ENCODE data around the gene LRP1-AS. TPM values are rescaled to one million over a fixed set of nuclear protein-coding genes. Genes with fewer than 3 reads are reported as not detected.

The LRP1-AS gene
- total and polyA plus RNA-seq, 2 experiments from 2014 or later = 0.59 TPM; not detected in 1

DNA sequence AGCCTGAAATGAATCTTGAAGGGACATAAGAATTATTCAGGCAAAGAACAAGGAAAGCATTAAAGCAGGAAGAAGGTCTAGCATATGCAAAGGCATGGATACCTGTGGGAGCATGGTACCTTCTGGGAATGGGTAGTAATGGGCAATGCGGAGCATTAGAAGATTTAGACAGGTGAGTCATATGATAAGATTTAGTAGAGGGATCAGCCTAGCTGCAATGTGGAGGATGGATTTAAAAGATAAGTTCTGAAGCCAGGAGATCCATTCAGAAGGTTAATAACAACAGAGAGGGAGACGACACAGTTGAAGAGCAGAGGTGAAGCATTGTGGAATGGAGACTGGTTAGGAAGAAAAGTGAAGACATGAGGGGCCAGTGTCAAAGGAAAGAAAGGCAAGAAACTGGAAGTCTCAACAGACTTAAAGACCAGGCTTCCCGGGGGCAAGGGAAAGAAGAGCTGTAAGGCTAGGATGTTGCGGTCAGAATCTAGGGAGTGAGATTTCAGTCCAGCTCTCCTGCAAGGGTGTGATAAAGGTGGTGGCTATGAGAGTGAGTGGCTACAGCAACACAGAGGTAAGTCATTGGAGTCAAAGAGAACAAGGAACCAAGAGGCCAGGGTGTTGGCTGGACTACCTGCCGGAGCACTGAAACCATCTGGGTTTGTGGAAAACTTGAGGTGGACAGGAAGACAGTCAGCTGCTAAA is 30.7 kb downstream of the LRP1-AS start:
- Histone ChIP-seq H3K36me3 (replicated peaks; ENCODE audit: insufficient read depth, low read depth) (no peaks in the 10 kb centered on the region), H3K4me2 (no peak overlapping the region), H3K4me3 (no peak overlapping the region), H3K27me3 (no peaks in the 10 kb centered on the region), H3K4me1 (ENCODE audit: insufficient read depth) (peaks cover 6% of the 10 kb centered on the region), H3K27ac (no peak overlapping the region), H3K79me2 (no peaks in the 10 kb centered on the region), H2AFZ (no peak overlapping the region), H4K20me1 (ENCODE audit: insufficient read depth, poor library complexity, severe bottlenecking) (no peaks in the 10 kb centered on the region), H3K9me3 (ENCODE audit: low read depth) (no peaks in the 10 kb centered on the region), H3K9me2 (replicated peaks; ENCODE audit: insufficient read depth) (no peaks in the 10 kb centered on the region)
- DNase-seq (ENCODE audit: low spot score) = no peak
- 87% methylated on average over 5 of the region's 5 CpGs for WGBS (ENCODE audit: low lambda C conversion rate, missing lambda C conversion rate)
- TF ChIP-seq EZH2 (IDR thresholded peaks at IDR 0.05; ENCODE audit: borderline replicate concordance) (no peak), EZH2phosphoT487 (IDR thresholded peaks at IDR 0.05; ENCODE audit: low read depth, severe bottlenecking, unreplicated experiment) (no peak)
- TF ChIP-seq, protein P1, sequence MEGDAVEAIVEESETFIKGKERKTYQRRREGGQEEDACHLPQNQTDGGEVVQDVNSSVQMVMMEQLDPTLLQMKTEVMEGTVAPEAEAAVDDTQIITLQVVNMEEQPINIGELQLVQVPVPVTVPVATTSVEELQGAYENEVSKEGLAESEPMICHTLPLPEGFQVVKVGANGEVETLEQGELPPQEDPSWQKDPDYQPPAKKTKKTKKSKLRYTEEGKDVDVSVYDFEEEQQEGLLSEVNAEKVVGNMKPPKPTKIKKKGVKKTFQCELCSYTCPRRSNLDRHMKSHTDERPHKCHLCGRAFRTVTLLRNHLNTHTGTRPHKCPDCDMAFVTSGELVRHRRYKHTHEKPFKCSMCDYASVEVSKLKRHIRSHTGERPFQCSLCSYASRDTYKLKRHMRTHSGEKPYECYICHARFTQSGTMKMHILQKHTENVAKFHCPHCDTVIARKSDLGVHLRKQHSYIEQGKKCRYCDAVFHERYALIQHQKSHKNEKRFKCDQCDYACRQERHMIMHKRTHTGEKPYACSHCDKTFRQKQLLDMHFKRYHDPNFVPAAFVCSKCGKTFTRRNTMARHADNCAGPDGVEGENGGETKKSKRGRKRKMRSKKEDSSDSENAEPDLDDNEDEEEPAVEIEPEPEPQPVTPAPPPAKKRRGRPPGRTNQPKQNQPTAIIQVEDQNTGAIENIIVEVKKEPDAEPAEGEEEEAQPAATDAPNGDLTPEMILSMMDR (IDR thresholded peaks at IDR 0.05; ENCODE audit: poor library complexity) = no peak

DNA sequence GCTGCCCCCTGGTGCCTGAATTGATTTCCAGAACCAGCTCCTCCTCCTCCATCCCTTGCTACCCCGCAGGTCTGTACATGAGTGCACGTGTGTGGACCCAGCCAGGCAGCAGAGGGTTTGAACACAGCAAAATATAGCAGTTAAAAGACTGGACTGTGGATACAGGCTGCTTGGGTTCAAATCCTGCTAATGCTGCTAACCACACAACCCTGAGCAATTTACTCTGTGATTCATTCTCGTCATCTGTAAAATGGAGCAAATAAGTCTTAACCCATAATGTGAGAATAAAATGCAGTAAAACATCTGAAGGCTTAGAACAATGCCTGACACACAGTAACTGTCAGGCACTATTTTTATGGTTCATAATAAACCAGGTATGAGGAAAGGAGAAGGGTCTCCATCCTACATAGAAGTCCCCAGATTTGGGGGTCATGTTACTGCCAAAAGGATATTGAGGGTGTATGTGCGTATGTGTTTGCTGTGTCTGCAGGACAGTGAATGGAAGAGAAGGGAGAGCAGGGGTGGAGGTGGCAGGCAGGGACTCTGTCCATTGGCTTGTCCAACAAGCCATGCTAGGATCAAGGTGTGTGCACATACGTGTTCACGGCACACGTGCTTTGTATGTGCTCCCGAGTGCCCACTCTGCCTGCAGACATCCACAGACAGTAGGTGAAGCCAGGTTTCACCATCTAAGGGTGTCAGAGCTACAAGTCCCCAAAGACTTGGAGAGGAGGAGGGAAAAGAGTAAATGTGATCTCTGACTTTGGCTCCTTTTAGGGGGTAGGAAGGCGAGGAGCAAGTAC is 34.7 kb downstream of the LRP1-AS start:
- H3K4me2 ChIP-seq = peak overlapping the region; percentile 93
- peaks cover 25% of the 10 kb centered on the region for H3K79me2 ChIP-seq
- H3K27ac ChIP-seq = peak overlapping the region; percentile 100
- no peak for DNase-seq (ENCODE audit: low spot score)
- H3K4me3 ChIP-seq = no peak overlapping the region
- no peaks in the 10 kb centered on the region for H3K9me3 ChIP-seq (ENCODE audit: low read depth)
- WGBS (ENCODE audit: low lambda C conversion rate, missing lambda C conversion rate) = 73% methylated on average over 9 of the region's 9 CpGs
- no peak overlapping the region for H2AFZ ChIP-seq
- H3K36me3 ChIP-seq (replicated peaks; ENCODE audit: insufficient read depth, low read depth) = no peaks in the 10 kb centered on the region
- no peaks in the 10 kb centered on the region for H3K9me2 ChIP-seq (replicated peaks; ENCODE audit: insufficient read depth)
- TF ChIP-seq EZH2 (IDR thresholded peaks at IDR 0.05; ENCODE audit: borderline replicate concordance) = no peak
- no peak for TF ChIP-seq EZH2phosphoT487 (IDR thresholded peaks at IDR 0.05; ENCODE audit: low read depth, severe bottlenecking, unreplicated experiment)
- TF ChIP-seq, protein P1 (IDR thresholded peaks at IDR 0.05; ENCODE audit: poor library complexity) = peak; percentile 96
- no peaks in the 10 kb centered on the region for H3K27me3 ChIP-seq
- peaks cover 30% of the 10 kb centered on the region for H3K4me1 ChIP-seq (ENCODE audit: insufficient read depth)
- peaks cover 3% of the 10 kb centered on the region for H4K20me1 ChIP-seq (ENCODE audit: insufficient read depth, poor library complexity, severe bottlenecking)

DNA sequence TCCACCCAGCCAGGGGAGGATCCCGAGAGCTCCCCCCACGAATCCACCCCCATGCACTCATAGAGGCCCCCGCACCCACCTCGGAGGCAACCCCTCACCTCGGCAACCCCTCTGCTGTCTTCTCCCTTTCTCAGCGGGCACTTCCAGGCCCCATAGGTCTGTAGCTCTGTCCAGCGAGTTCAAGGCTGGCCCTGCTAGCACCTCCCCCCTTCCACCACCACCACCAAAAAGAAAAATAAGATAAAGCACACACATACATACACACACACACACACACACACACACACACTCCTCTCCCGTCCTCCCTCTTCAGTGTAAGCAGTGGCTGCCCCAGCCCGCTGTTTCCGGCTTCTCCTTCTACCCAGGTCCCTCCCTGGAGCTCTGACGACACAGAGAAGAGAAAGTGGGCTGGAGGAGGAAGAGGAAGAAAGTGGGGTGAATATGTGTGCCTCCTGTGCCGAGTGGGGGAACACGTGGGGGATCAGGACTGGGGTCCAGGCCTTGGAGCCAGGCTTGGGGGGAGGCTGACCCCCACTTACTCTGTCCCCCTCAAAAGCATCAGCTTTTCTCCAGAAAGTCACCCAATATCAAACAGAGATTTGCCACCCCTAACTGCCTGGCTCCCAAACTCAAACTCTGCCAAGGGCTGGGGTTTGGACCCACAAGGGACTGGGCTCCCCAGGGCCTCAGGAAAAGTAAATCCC is 36.2 kb downstream of the LRP1-AS start, which contains the start of gene STAT6:
TSS of gene STAT6 (minus strand) at position 332 of the 704 bp plus-strand sequence. CDS start 3,084 bp downstream, outside the sequence.
- Histone ChIP-seq H3K4me2 (peak within 1 kb of the TSS; percentile 93), H3K4me1 (ENCODE audit: insufficient read depth) (peaks cover 30% of the 10 kb centered on the region), H4K20me1 (ENCODE audit: insufficient read depth, poor library complexity, severe bottlenecking) (peaks cover 10% of the 10 kb centered on the region), H3K79me2 (peaks cover 26% of the 10 kb centered on the region), H3K36me3 (replicated peaks; ENCODE audit: insufficient read depth, low read depth) (no peaks in the 10 kb centered on the region), H3K4me3 (peak within 1 kb of the TSS; percentile 52), H2AFZ (peak within 1 kb of the TSS; percentile 69), H3K27me3 (no peaks in the 10 kb centered on the region), H3K9me3 (ENCODE audit: low read depth) (no peaks in the 10 kb centered on the region), H3K9me2 (replicated peaks; ENCODE audit: insufficient read depth) (no peaks in the 10 kb centered on the region), H3K27ac (peak within 1 kb of the TSS; percentile 100)
- TF ChIP-seq EZH2 (IDR thresholded peaks at IDR 0.05; ENCODE audit: borderline replicate concordance) (no peak), EZH2phosphoT487 (IDR thresholded peaks at IDR 0.05; ENCODE audit: low read depth, severe bottlenecking, unreplicated experiment) (no peak)
- TF ChIP-seq, protein P1 (IDR thresholded peaks at IDR 0.05; ENCODE audit: poor library complexity) = no peak
- DNase-seq (ENCODE audit: low spot score) = peak; percentile 91
- WGBS (ENCODE audit: low lambda C conversion rate, missing lambda C conversion rate) = 7% methylated on average over 7 of the region's 13 CpGs

Measured in hepatocyte (in vitro differentiated cells).